HT-29 (cell line): ENCODE results near the gene STRADB. TPM values are rescaled to one million over a fixed set of nuclear protein-coding genes. Genes with fewer than 3 reads are reported as not detected.
A peak's percentile ranks its signal among the peaks of the same experiment; 100 is the strongest.
"Not testable (repeated sequence)": the region's sequence is repeated elsewhere in the genome, so short reads cannot be mapped to it uniquely, and the experiment has no call there.

ENCODE experiments used
- DNase-seq: peaks from one replicate; pipeline ENCODE4 v3.0.0-alpha.2; 2015; ENCODE audit warnings: low spot score
- total RNA-seq: library from RNA; depleted of rRNA; stranded (reverse); fragments of >200 nt; shearing (Covaris generic); gene quantifications from 2 replicates; pipeline ENCODE4 v1.2.3, GENCODE V29; 2014

STRADB gene
- total RNA-seq, 1 experiment from 2014 or later: 7.6 TPM

DNA sequence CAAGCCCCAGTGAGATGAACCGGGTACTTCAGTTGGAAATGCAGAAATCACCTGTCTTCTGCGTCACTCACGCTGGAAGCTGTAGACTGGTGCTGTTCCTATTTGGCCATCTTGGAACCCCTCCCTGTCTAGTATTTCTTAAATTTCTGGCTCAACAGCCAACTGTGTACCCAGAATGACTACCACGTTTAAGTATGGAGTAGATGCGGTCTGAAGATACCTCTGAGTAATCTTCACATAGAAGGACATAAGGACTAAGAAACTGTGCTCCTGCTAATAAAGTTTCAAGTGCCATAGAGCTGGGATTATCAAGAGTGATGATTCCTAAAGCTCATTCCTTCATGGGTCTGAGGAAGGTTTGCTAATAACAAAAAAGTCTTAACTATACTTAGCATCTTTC, 20.7 kb upstream of the STRADB start:
- no peak for DNase-seq

DNA sequence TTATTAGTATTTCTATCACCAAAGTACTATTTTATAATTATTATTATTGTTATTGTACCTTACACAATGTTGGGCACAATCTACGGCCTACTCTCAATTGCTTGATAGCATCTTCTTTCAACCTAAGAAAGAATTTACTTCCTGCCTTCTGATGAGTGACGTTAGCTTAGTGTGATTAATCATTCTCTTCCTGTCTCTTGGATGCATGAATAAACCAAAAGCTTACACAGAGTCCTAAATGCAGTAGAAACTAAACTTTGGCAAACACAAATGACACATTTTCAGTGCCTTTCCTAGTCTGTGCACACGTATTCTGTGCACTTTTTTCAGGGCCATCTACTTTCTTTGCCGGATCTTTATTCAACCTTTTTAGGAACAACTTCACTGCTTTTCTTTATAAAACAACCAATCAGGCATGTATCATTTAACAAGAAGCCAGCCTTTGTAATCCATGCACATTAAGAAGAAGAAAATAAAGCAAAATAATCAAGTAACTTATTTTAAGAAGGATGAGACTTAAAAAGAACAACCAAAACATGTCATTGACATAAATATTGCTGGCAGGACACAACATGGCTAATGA, 19.4 kb upstream of the STRADB start:
- peak; percentile 20 for DNase-seq

DNA sequence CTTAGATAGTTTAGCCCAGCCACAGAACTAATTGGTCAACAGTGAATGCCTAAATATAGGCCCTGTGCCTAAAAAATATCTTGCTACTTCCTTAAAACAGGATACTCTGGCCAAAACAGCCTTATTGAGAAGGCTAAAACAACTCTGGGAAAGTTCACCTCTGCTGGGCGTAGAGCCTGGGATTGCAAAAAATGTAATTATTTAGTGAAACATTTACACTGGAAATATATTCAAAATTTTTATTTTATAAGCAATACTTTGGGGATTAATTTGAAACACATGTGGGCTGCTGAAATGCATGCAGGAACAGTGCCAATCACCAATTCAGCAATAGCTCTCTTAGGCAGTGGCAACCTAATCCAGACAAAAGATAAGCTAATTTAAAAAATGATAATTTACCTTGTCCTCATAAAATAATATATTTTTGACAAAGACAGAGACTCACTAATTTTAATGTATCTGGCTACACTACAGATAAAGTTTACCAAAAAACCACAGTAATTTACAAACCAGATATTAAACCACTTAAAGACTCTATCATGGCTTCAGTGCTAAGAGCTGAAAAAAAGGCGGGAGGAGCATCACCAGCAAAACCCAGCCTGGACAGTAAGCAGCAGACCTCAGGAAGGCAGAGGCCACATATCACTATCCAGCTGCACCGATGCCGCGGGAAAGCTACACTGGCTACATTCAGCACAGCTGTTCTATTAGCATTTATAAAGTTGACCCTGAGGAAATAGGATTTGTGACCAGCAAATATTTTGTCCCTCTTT, 18.7 kb upstream of the STRADB start:
- DNase-seq: no peak

DNA sequence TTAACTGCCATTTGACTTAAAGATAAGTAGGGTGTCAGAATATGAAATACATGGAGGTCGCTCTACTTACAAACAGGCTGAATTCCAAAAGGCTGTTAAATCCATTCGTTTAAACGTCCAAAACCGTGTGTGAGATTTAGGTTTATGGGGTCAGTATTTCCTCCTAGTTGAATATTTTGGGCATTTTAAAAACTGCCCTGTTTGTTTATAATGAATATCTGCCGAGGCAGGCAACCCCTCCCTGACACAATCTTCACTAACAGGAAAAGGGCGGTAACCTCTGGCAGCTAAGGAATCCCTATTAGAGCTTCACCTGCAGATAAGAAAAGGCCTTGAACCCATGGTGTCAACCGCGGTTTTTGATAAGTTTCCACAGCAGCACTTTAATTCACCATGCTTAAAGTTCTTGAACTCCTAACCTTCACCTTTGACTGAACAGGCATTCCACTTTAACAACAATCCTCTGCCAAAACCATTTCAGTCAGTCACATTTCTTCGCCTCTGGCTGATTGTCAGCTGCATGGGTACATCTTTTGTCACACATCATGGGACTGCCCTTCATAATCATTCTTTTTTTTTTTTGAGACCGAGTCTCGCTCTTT, 18.0 kb upstream of the STRADB start:
- no peak for DNase-seq

DNA sequence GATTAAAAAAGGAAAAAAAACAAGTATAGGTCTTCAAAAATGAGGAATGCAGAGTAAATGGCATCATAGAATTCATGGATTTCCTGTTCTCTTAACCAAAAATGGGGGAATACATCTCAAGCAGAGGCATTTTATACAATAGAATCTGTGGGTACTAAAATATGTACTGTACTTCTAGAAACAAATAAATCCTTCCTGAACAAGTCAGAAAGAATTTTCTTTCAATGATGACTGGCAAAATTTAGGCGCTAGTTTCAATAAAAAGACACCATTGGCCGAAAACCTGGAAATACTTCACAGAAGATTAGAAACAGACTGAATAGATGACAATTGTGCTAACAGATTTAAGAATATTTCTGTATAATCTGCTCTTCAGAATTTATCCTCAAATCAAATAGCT, 15.4 kb upstream of the STRADB start:
- no peak for DNase-seq

DNA sequence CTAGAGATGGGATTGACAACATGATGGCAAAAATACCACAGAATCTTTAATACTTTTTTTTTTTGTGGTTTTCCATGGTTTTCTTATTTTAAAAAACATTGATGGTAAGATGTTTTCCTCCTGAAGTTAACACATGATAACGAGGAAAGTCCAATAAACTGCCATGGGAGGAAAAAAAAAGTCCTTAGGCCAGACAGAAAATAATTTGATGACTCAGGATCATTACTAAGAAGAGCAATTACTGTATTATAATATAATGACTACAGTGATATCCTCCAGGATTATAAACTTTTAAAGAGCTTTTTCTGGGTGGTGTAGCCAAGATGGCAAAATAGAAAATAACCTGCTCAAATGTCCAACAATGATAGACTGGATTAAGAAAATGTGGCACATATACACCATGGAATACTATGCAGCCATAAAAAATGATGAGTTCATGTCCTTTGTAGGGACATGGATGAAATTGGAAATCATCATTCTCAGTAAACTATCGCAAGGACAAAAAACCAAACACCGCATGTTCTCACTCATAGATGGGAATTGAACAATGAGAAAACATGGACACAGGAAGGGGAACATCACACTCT, 12.1 kb upstream of the STRADB start:
- not testable (repeated sequence) for DNase-seq

DNA sequence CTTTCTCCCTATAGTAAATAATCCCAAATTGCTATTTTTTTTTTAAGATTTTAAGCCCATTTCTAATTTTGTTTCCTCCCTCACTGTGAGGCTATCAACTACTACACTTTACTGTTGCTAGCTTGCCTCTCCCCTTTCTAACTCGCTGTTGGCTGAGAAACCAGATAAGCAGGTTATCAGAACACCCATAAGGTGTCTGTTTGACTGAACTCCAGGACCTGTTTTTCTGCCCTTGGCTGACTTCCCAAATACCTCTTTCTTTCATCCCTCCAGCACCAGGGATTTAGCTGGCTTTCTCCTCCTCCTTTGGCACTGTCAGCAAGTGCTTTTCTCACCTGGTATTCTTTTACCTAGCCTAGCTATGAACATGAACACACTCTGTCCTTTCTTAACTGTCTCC, 11.4 kb upstream of the STRADB start:
- DNase-seq: peak; percentile 63

DNA sequence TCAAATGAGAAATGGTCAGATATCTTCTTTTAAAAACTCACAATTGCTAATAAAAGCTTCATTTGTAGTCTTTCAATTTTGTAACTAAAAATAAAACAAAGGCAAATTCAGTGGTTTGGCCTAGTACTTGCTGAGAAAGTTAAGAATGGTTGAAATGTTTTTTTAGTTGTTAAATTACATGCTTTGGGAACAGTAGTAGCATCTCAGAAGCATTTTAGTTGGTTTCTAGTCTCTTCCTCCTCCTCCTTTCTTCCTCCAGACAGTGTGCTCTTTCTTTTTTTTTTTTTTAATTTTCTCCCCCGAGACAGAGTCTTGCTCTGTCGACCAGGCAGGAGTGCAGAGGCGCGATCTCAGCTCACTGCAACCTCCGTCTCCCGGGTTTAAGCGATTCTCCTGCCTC, 10.1 kb upstream of the STRADB start:
- no peak for DNase-seq

DNA sequence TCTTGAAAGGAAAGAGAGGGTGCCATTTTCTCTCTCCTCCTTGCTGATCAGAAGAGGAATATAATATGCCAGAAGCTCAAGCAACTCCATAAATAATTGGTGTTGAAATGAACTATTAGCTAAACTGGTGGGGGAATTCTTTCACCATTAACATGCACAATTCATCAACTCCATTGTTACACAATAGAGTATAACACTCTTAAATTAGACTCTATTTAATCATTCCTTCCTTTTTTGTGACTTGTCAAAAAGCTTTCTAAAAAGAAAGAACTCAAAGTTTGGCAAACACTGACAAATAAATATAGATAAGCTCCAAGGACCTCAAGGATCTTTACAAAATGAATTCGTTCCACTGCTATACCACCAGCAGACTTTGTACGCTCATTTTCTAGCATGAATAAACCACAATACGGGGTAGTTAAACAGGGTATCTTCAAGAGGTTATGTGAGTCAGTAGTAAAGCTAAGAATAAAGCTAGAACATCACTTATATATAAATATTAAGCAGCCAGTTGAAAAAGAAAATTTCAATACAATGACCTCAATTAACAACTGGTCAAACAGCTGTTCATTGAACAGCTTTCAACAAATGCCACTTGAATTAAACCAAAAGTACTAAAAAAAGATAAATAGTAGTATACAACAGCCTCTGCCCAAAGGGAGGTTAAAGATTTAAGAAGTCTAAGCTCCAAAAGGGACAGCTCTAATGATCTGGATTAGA, 6.6 kb upstream of the STRADB start:
- DNase-seq: no peak

DNA sequence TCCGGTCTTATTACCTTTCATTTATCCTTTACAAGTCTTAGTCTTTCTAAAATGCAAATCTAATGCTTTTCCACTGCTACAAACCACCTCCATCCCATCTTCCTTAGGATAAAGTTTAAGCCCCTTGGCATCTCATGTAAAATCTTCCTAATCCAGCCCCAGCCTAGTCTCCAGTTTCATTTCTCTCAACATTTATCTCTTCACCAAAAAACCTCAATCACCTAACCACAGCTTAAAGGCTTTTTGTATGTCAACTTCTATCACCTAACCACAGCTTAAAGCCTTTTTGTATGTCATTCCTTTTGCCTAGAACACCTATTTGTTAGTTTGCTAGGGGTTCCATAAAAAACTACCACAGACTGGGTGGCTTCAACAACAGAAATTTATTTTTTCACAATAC, 4.5 kb upstream of the STRADB start:
- no peak for DNase-seq

DNA sequence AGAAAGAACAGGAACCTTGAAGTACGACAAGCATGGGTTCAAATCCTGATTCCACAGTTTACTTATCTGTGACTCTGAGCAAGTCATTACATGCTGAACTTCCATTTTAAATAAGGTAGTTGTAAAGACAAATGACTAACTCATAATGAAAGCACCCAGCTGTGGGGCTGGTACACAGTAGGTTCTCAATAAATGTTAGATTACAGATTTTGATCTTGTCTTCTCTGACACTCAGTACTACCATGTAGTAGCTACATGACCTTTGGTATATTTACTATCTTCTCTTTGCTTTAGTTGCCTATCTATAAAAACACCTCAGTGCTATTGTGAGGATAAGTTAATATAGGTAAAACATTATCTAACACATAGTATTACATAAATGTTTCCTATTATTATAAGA, 3.5 kb upstream of the STRADB start:
- no peak for DNase-seq

DNA sequence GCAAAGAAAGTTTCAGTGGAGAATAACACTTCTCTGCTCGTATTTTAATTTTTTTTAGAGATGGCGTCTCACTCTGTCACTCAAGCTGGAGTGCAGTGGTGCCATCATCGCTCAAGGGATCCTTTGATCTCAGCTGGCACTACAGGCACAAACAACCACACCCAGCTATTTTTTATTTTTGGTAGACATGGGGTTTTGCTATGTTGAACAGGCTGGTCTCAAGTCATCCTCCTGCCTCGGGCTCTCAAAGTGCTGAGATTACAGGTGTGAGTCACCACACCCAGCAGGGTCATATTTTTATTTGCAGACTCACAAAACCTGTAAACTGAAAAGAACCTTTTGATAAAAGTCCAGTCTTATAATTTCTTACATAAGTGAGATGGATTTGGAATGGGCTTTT, 2.8 kb upstream of the STRADB start:
- DNase-seq: no peak

DNA sequence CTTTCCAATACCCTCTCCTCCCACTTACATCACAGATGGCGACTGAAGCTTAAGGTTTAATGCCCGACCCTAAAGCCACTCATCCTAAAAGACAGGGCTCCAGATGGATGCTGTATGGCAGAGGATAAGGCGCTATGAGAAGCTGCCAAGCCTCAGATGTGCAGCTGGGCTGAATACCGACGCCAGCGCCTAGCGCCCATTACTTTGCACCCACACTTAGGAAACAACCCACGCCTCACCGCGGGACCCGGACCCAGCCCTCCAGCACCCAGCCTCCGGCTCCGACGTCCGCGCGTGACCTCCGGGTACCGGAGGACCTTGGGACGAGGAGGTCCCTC, 617 bp upstream of the STRADB start:
- DNase-seq: peak; percentile 47

DNA sequence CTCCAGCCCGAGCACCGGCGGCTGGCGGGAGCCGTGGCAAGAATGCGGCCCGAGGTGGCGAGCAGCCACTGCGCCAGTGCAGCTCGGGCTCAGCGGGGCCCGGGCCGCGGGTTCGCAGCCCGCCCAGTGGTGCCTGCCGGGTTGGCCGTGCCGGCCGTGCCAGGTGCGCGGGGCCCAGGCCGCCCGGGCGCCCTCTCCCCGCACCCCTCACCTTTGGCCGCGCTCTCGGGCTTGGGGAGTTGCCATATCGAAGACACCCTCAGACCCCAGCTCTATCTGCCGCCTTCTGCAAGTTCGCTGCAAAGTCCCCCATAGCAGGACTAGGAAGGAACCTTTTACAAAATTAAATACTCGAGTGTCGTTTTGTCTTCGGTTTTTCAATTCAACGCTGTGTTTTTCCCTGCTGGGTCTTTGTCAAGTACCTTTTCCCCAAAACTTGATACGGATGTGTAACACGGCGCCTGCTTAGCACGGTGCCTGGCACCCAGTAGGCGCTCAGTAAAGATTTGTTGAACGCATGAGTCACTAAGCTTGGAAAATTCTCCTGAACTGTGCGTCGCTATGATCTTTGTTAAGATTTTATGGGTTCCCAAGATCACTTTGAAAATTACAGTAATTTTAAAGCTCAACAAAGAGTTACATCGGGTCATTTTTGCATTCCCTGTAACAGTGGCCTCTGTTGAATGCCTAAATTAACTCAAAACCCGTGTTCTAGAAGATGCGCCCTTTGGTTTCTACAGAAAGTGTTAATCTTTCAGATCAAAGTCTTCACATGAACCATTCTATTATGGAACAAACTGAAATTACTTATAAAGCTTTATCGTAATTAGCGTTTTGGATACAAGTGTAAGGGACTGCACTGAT, 750 bp downstream of the STRADB start:
- DNase-seq: no peak

DNA sequence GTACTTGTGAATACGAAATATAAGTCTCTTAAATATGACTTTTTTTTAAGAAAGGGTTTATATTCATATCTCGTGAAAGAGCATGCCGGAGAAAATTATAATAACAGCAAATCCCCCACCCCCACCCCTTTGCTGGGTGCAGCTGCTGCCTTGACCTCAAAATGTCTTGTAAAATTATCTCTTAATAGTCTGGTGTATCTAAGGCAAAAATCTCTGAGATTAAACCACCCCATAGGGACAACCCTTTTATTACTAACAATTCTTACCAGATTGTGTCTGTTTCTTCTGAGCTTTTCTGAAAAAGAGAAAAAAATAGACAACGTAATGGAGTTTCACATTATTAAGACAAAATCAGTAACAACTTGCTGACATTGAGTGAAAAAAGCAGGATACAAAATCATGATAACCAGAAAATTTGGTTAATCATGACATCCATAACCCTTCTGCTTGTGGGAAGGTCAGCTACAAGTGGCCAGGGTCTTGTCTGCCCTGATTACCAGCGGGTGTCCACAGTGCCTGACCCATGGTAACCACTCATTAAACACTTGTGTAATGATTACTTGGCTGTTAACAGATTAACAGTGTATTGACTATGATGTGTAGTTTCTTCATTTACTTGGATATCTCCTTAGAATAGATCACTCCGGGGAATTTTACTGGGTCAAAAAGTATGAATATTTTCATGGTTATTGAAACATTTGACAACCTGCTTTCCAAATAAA, 1.5 kb downstream of the STRADB start:
- no peak for DNase-seq

DNA sequence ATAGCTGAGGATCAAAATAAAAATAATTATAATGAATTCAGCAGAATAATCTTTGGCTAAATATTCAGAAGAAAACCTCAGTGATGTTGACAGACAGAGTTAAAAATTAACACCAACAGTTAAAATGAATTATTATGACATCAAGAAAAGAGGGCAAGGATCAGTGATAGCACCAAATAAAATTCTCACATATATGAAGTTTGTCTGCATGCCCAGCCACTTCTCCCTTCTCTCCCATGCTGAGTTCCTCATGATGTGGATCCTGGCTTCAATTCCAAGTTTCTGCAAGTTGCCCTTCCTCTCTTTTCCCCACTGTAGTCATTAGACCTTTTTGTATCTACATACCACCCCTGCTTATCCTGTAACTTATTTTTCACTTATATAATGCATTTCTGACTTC, 6.8 kb downstream of the STRADB start:
- DNase-seq: no peak

DNA sequence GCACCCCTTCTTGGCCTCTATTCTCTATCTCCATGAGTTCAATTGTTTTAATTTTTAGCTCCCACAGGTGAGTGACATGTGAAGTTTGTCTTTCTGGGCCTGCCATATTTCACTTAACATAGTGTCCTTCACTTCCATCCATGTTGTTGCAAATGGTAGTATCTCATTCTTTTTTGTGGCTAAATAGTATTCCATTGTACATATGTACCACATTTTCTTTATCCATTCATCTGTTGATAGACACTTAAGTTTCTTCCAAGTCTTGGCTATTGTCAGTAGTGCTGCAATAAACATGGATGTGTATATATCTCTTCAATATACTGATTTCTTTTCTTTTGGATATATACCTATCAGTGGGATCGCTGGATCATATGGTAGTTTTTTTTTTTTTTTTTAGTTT, 9.0 kb downstream of the STRADB start:
- no peak for DNase-seq

DNA sequence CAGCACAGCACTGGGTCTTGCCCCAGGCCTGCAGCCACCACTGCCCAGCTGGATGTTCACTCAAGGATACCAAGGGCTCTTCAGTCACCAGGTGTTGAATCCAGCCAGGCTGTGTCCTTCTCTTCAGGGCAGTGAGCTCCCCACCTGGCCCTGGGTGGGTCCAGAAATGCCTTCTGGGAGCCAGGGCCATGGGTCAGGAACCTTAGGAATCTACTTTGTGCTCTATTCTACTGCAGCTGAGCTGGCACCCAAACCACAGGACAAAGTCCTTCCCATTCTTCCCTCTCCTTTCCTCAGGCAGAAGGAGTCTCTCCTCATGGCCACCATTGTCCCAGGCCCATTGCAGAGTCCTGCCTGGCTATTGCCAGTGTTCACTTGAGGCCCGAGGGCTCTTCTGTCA, 13.0 kb downstream of the STRADB start:
- no peak for DNase-seq

DNA sequence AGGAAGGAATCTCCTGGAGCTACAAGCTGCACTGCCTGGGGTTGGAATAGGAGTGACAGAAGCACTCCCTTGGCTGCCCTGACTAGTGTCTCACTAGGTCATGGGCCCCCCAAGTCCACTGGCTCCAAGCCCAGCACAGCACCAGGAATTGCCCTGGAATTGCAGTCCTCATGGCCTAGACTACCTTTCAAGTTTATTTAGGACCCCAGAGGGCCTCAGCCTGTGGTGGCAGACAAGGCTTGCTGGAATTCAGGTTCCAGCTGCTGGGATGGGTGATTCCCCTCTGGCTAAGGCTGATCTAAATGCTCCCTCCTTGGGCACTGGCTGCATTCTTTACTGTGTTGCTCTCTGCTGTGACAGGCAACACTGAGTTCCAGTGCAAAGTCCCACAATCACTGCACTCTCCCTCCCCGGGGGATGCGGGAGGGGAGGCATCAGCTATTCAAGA, 14.0 kb downstream of the STRADB start:
- DNase-seq: no peak

DNA sequence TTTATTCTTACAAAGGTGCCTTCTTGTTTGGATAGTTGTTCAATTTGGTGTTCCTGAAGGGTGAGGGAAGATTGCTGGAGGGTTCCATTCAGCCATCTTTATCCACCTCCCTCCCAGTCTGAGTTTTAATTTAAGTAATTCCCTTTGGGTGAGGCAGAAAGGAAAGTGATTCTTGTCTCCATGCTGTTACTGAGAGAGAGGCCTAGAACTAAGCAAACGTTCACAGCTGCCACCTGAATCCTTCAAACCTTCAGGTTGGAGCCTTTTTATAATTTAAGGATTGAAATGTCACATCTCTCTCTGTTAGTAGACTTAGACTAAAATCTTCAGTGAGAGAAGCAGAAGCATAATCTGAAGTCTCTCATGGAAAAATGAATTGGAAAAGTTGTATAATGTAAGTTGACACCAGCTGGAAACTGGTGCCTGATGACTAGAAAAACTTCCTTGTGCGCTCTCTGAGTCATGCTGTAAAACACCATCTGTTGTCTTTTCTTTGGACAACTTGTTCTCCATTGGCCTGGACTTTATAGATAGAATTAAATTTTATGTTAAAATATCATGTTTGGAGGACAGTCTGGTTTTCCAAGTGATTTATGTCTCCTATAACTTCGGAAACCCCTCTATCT, 14.6 kb downstream of the STRADB start:
- peak; percentile 31 for DNase-seq
